ENCODE results near the gene TMEM30B.

The TMEM30B gene

DNA sequence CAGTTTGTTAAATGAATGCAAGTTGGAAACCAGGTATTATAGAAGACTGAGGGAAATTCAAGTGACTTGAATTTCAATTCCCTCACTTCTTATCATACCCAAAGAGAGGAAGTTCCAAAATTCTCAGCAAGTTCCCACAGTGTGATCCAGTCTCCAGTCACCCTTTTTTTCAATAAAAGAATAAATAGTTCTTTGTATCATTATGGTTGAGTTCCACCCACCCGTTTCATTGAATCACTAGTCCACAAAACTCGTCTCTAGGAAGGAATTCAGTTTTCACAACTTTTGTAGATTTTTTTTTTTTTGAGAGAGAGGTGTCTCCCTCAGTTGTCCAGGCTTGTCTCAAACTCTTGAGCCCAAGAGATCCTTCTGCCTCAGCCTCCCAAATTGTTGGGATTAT lies 1.6 kb upstream of the TMEM30B start:
- ATAC-seq = no peak
- peaks cover 46% of the 10 kb centered on the region for H3K27me3 Mint-ChIP-seq
- H3K9me3 Mint-ChIP-seq = no peaks in the 10 kb centered on the region
- H3K4me3 Mint-ChIP-seq = no peak overlapping the region
- no peak overlapping the region for H3K27ac Mint-ChIP-seq
- H3K4me1 Mint-ChIP-seq = peaks cover 13% of the 10 kb centered on the region
- no peaks in the 10 kb centered on the region for H3K36me3 Mint-ChIP-seq

DNA sequence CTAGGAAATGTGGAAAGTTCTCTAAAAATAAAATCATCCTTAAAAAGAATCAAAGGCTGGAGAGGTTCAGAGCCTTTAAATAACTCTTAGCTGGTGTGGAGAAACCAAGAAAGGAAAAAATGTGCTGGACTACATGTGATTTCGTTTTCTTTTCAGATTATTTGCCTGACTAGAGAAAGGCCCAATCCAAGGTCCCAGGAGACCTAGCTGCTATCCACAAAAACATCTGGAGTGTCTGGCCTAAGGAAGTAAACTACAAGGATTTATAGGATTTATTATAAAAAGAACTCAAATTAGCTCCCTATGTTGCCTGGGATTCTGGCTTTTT lies 774 bp upstream of the TMEM30B start:
- no peak for ATAC-seq
- Mint-ChIP-seq H3K4me3 (no peak overlapping the region), H3K27ac (no peak overlapping the region), H3K27me3 (peaks cover 49% of the 10 kb centered on the region), H3K9me3 (no peaks in the 10 kb centered on the region), H3K36me3 (no peaks in the 10 kb centered on the region), H3K4me1 (peaks cover 13% of the 10 kb centered on the region)

DNA sequence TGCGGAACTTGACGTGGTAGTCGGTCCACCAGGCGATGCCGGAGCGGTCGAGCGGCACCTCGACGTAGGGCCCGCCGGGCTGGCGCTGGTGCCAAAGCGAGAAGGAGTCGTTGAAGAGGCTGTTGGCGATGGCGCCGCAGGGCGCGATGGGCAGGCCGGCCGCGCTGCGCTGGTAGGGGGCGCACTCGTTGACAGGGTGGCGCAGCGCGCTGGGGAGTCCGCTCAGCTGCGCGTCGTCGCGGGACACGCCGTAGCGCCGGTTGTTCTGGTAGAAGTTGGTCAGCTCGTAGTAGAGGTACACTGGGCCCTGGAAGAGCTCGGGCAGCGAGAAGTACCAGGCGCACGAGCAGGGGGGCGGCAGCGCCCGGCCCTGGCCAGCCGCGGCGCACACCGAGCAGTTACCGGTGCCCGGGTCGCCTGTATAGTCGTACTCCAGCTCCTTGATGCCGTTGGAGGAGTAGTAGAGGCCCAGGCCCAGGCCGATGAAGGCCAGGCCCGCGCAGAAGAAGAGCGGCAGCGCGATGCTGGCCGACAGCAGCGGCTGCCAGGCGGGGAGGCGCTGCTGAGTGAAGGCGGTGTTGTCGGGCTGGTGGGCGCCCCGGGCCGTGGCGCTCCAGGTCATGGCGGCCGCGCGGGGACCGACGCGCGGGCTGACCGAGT lies 482 bp downstream of the TMEM30B start:
- no peaks in the 10 kb centered on the region for H3K36me3 Mint-ChIP-seq
- H3K9me3 Mint-ChIP-seq = no peaks in the 10 kb centered on the region
- peaks cover 53% of the 10 kb centered on the region for H3K27me3 Mint-ChIP-seq
- no peak overlapping the region for H3K27ac Mint-ChIP-seq
- H3K4me3 Mint-ChIP-seq = peak overlapping the region; percentile 68
- peak; percentile 55 for ATAC-seq
- peaks cover 13% of the 10 kb centered on the region for H3K4me1 Mint-ChIP-seq

DNA sequence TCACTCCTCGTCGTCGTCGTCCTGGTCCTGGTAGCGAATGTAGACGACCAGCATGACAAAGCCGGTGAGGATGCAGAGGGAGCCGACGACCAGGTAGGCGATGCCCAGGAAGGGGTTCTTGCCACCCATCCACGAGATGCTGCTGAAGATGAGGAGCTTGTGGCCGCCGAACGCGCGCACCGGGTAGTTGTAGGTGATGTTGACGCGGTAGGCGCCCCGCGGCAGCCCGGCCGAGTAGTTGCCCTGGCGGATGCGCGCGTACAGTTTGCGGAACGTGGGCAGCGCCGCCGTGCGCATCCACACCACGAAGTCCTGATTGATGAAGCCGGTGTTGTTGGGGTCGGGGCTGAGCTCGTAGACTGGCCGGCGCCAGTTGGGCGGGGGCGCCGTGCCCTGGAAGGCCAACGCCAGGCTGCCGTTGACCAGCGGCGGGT lies 1.0 kb downstream of the TMEM30B start:
- Mint-ChIP-seq H3K27me3 (peaks cover 48% of the 10 kb centered on the region), H3K36me3 (no peaks in the 10 kb centered on the region), H3K27ac (no peak overlapping the region), H3K9me3 (no peaks in the 10 kb centered on the region), H3K4me1 (peaks cover 13% of the 10 kb centered on the region), H3K4me3 (peak overlapping the region; percentile 68)
- no peak for ATAC-seq

DNA sequence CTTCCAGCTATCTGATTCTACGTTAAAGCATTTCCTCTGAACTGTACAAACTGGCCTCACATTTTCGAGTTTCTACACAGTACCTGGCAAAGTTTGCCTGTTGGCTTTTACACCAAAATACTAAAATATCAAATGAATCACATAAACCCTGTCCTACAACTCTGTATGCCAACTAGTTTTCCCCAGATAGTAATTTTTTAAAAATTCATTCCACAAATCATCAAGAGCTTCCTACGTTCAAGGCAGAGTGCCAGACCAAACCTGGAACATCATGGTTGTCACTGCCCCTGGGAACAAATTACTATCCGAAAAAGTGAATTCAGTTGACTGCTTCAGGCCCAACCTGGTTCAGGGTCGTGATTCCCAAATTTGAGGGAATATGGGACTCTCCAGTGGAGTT lies 2.1 kb downstream of the TMEM30B start:
- Mint-ChIP-seq H3K9me3 (no peaks in the 10 kb centered on the region), H3K27ac (no peak overlapping the region), H3K27me3 (peaks cover 50% of the 10 kb centered on the region), H3K4me1 (peaks cover 13% of the 10 kb centered on the region), H3K36me3 (no peaks in the 10 kb centered on the region), H3K4me3 (no peak overlapping the region)
- no peak for ATAC-seq

DNA sequence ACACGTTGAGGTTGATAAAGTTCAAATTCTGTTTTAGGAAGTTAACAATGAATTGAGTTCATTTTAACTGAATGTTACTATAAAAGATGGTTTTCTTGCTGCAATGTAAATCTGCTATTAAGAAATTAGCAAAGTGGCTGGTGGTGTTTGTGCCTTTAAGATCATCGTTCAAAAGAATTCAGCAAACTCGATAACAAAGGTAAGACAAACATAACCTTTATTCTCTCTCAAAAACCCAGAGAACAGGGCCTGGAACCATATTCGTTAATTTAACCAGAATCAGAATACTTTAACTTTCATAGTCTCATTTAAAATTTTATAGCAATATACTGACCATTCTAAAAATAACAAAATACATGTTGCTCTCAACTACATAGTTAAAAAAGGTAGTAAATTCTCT lies 3.4 kb downstream of the TMEM30B start:
- H3K27ac Mint-ChIP-seq = no peak overlapping the region
- peaks cover 13% of the 10 kb centered on the region for H3K4me1 Mint-ChIP-seq
- H3K4me3 Mint-ChIP-seq = no peak overlapping the region
- no peaks in the 10 kb centered on the region for H3K36me3 Mint-ChIP-seq
- H3K9me3 Mint-ChIP-seq = no peaks in the 10 kb centered on the region
- no peak for ATAC-seq
- H3K27me3 Mint-ChIP-seq = peaks cover 44% of the 10 kb centered on the region

DNA sequence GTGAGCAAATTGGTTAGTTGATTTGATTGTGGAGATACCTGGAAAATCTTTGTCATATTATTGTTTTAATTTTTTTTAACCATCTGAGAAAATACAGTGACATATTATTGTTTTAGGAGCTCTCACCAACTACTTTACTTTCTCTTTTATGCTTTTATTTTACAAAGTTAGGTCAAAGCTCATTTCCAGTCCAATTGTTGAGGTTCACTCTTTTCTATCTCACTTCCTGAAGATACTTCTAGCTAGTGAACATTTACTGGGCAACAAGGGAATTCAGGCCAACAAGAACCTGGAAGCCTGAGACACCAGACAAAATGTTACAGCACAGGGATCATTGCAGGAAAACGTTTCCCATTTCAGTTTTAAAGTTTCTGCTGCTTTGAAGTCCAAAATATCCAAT lies 3.9 kb downstream of the TMEM30B start:
- Mint-ChIP-seq H3K27me3 (peaks cover 43% of the 10 kb centered on the region), H3K9me3 (no peaks in the 10 kb centered on the region), H3K27ac (no peak overlapping the region), H3K36me3 (no peaks in the 10 kb centered on the region), H3K4me3 (no peak overlapping the region), H3K4me1 (peaks cover 13% of the 10 kb centered on the region)
- ATAC-seq = no peak

DNA sequence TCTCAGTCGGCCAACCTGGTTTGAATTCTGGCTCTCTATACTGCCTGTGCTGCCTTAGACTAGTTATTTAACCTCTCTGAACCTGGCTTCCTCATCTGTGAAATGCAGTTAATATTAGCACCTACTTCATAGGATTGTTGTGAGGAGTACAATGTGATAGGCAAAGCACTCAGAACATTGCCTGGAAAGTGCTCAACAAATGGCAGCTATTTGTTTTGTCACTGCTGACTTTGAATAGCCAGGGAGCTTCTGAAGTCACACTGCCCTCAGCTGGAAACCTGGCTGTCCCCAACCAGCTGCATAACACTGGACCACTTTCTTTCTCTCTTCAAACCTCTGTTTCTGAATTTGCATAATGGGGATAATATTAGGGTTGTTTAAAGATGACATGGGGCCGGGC lies 9.6 kb downstream of the TMEM30B start:
- peaks cover 28% of the 10 kb centered on the region for H3K27me3 Mint-ChIP-seq
- no peak overlapping the region for H3K27ac Mint-ChIP-seq
- H3K36me3 Mint-ChIP-seq = no peaks in the 10 kb centered on the region
- peaks cover 5% of the 10 kb centered on the region for H3K4me1 Mint-ChIP-seq
- no peak overlapping the region for H3K4me3 Mint-ChIP-seq
- no peaks in the 10 kb centered on the region for H3K9me3 Mint-ChIP-seq
- no peak for ATAC-seq

DNA sequence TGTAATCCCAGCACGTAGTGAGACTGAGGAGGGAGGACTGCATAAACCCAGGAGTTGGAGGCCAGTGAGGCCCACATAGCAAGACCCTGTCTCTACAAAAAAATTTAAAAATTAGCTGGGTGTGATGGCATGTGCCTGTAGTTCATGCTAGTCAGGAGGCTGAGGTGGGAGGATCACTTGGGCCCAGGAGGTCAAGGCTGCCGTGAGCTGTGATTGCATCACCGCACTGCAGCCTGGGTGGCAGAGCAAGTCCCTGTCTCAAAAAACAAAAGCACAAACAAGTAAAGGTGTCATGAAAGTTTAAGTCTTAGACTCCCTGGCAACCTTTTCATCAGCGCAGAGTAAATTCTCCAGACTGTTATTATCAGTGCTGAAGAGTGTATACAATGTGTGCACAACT lies 10.4 kb downstream of the TMEM30B start:
- Mint-ChIP-seq H3K27ac (no peak overlapping the region), H3K27me3 (peaks cover 29% of the 10 kb centered on the region), H3K9me3 (no peaks in the 10 kb centered on the region), H3K4me3 (no peak overlapping the region), H3K36me3 (no peaks in the 10 kb centered on the region), H3K4me1 (peaks cover 5% of the 10 kb centered on the region)
- no peak for ATAC-seq

DNA sequence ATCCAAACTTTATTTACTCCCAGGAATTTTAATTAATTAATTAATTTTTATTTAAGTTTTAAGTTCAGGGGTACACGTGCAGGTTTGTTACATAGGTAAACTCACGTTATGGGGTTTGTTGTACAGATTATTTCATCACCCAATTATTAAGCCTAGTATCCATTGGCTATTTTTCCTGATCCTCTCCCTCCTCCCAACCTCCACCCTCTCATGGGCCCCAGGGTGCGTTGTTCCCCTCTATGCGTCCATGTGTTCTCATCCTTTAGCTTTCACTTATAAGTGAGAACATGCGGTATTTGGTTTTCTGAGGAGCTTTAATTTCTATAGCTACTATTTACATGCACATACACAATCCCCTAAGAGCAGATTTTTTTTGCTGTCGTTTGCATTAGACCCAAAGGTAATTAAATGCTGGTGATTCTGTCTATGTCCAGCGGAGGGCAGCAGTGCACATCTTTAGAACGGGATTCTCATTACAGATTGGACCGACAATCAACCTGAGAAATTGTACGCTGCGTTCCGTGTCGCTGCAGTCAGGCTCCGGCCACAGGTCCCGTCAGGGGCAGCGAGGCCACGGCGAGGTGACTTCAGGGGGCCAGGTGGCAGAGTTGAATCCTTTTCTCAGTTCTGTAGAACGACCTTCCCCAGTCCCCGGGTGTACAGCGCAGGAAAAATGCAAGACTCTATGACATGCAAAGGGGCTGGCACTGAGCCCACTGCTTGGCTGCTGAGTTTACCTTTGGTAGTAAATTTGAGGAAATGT lies 11.6 kb downstream of the TMEM30B start:
- no peaks in the 10 kb centered on the region for H3K9me3 Mint-ChIP-seq

DNA sequence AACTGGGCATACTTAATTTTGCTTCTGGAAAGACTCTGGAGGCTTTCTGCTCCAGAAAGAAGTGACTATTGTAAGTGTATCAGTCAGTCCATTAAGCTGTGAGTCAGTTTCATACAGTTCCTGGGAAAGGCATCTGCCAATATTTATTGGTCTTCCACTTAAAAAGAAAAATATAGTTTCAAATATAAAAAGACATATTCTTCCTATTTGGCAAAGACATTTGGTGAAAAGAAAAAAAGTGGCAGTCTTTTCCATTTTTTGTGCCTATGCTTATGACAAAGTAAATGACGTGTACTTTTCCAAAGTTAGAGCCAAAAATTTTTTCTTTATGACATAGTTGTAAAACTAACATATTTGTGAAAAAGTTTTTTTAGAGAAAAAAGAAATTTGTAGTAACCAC lies 12.3 kb downstream of the TMEM30B start:
- Mint-ChIP-seq H3K4me1 (peaks cover 5% of the 10 kb centered on the region), H3K9me3 (no peaks in the 10 kb centered on the region), H3K36me3 (no peaks in the 10 kb centered on the region), H3K27ac (no peak overlapping the region), H3K27me3 (peaks cover 34% of the 10 kb centered on the region), H3K4me3 (no peak overlapping the region)
- ATAC-seq = no peak

More for the DNA sequence above, 11.6 kb downstream of the TMEM30B start:
- Mint-ChIP-seq H3K4me1 (peaks cover 5% of the 10 kb centered on the region), H3K27me3 (peaks cover 39% of the 10 kb centered on the region), H3K36me3 (no peaks in the 10 kb centered on the region), H3K4me3 (peak overlapping the region; percentile 35), H3K27ac (no peak overlapping the region)
- peak; percentile 65 for ATAC-seq

DNA sequence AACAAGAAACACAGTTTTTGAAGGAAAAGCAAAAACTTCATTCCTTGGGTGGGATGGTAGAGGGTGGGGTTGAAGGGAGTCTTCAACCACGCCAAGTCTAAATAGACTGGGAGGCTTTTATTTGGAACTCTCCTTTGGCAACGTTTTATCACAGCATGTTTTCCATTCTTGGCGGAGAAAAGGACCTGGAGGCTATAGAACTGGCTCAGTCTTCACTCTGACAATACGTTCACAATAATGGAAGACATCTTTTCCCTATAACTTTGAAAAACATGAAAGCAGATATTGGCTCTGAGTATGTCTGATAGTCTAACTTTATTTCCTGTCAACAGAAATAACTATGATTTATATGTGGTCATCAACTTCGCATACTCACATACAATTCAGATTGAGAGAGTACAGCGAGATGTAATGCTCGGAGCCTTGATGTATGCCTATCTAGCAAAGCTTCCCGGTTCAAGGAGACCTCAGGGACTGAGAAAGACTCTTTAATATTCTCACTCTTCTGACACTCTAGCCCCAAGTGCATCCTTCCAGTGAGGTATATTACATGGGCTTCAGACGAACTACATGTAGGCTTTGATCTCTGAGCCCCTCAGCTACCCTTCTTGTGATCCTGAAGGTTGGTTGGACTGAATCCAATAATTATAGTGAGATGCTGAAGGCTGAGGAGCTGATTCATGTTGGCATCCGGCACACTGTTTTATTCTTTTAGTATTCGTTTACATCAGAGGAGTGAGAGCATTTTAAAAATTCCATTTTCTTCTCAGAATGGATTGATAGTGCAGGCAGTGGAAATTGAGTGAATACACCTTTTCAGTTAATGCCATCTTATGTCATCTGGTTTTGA lies 14.0 kb downstream of the TMEM30B start:
- H3K27me3 Mint-ChIP-seq = peaks cover 30% of the 10 kb centered on the region
- no peak for ATAC-seq
- H3K27ac Mint-ChIP-seq = no peak overlapping the region
- no peaks in the 10 kb centered on the region for H3K36me3 Mint-ChIP-seq
- H3K4me1 Mint-ChIP-seq = peaks cover 5% of the 10 kb centered on the region
- H3K9me3 Mint-ChIP-seq = no peaks in the 10 kb centered on the region
- H3K4me3 Mint-ChIP-seq = no peak overlapping the region

DNA sequence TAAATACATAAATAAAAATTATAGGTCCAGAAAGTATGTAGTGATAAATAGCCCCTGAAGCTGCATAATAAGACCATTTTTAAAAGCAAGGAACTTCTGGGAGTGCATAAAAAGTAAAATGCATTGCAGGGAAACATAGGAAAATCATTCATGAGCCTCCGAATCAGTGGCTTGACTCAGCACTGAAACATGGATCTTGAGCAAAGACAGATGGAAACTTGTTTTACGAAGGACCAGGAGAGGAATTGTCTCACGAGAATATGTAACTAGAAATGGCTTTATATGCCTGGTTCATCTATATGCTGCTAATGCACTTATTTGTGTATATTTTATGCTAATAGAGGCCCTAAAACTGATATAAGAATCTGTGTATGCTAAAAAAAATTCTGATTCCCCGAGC lies 14.7 kb downstream of the TMEM30B start:
- no peaks in the 10 kb centered on the region for H3K9me3 Mint-ChIP-seq
- peaks cover 5% of the 10 kb centered on the region for H3K4me1 Mint-ChIP-seq
- H3K36me3 Mint-ChIP-seq = no peaks in the 10 kb centered on the region
- no peak overlapping the region for H3K27ac Mint-ChIP-seq
- no peak for ATAC-seq
- no peak overlapping the region for H3K4me3 Mint-ChIP-seq
- peaks cover 27% of the 10 kb centered on the region for H3K27me3 Mint-ChIP-seq

DNA sequence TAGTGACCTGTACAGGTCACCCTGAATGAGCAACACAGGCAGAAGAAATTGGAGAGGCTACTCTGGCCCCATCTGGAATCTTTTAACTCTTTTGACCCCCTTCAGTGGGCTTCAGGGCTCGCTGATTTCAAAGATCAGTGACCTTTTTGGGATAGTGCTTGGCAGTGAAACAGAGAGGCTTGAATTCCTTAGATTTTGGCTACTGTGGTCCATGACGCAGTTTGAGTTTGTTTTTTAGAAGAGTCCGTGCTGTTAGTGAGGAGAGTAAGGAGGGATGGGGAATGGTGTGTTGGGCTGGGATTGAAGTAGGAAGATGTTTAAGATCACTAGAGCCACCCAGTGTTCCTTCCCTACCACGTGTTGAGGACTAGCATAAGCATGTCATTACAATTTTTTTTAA lies 16.5 kb downstream of the TMEM30B start:
- Mint-ChIP-seq H3K4me3 (no peak overlapping the region), H3K9me3 (no peaks in the 10 kb centered on the region), H3K27me3 (peaks cover 19% of the 10 kb centered on the region), H3K4me1 (peaks cover 2% of the 10 kb centered on the region), H3K36me3 (no peaks in the 10 kb centered on the region), H3K27ac (no peak overlapping the region)
- ATAC-seq = no peak

DNA sequence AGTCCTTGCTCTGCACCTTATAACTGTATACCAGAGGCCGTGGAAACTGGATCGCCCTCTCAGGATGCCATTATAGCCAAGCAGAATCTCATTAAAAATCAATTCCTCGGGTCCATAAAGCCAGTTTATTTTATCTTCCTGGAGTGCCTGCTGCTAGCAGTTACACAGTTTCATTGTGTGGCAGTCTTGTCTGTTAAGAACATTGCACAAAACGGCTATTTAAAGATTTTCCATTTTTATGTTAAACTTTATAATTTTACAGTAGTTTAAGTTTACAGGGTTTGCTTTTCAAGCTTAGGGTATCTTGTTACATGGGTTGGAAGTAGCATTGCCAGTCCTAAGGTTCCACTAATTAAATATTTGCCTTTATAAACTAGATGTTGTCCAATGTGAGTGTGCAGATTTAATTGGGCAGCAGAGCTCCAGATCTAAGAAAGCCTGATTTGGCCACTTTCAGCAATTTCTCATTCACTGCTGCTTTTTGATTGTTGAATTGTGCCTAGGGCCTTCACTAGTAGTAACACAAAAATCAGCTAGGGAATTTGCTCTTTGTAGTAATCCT lies 17.0 kb downstream of the TMEM30B start:
- Mint-ChIP-seq H3K9me3 (no peaks in the 10 kb centered on the region), H3K4me3 (no peak overlapping the region), H3K4me1 (no peaks in the 10 kb centered on the region), H3K36me3 (no peaks in the 10 kb centered on the region), H3K27me3 (peaks cover 24% of the 10 kb centered on the region), H3K27ac (no peak overlapping the region)
- no peak for ATAC-seq
